HG02763 (cell line): ENCODE data around the gene SUGCT.

Experiments used
- ATAC-seq: cut with Tn5 transposase; IDR thresholded peaks from one replicate; pipeline ENCODE4 v1.9.1; 2021; ENCODE audit warnings: mild to moderate bottlenecking, moderate library complexity; ENCODE audit not compliant: unreplicated experiment

SUGCT gene

GRCh38 chr7:40704172-40704571, 569.4 kb downstream of the SUGCT start:
- ATAC-seq, result no peak

DNA sequence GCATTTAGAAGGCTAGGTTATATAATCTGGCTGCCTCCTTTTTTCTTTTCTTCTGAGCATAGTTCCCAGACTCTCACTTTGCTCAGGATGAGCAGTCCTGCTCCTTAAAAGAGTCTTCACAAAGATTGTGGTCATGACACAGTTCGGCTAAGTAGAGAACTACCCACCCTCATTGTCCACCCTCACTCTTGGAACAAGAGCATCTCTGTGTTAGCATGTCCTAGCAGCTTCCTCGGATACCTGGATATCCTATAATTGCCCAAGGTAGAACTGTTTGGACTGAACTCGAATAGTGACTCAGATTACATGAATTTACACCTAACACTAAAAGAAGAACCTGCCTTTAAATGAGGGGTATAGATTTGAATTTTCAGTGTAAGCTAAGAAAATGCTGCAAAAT, 572.0 kb downstream of the SUGCT start:
- ATAC-seq, result no peak

GRCh38 chr7:40709062-40709964, 574.5 kb downstream of the SUGCT start:
- peak; percentile 83 for ATAC-seq

- no peak for ATAC-seq
Observed at GRCh38 chr7:40711706-40712105, 576.9 kb downstream of the SUGCT start.

DNA sequence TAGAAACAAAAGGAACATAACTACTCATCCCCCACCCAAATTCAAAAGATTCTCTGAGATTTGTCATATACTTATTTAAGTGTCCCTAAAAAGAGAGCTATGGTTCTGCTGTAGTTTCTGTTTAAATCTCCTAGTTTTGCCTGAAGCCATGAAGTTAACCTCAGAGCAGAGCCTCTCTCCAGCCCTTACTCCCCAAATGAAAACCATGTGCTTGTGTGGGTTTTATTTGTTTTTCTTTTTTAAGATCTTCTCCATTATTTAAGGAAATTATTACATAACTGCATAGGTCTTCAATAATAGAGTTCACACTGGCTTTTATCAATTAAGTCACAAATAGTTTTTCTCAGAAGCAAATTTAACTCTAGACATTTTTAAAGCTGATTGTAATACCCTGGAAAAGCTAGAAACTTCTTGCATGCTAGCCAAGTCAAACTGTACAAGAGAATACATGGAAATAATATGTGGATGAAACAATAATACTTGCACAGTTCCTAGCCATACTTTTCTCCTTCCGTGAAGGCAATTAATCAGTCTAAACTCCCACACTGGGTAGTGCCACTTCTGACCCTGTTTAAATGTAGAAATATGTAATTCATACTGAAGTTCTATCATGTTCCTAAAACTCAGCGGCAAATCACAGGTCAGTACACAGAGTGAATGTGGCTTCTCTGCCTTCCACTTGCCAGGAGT, 579.7 kb downstream of the SUGCT start:
- no peak for ATAC-seq

DNA sequence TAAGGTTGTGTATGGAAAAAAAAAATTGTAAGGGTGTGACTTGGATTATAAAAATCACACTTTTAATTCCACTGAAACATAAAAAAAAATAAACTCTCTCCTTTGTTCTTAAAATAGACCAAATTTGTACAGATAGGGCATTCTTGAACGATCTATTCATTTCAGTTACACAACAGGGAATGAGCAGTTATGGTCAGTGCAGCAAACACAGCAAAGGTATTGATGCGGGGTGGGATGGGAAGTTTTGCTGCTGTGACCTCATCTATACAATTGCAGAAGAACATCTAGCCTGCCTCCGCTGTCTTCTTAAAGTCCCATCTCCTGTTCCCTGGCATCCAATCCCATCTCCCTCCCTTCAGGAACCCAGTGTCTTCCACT, 580.2 kb downstream of the SUGCT start:
- no peak for ATAC-seq

GRCh38 chr7:40716052-40716451, 581.2 kb downstream of the SUGCT start:
- no peak for ATAC-seq

GRCh38 chr7:40717242-40717641, 582.4 kb downstream of the SUGCT start:
- ATAC-seq, result peak; percentile 66

- no peak for ATAC-seq
Observed at GRCh38 chr7:40720416-40720815, 585.6 kb downstream of the SUGCT start.

- no peak for ATAC-seq
Observed at GRCh38 chr7:40721342-40721949, 586.6 kb downstream of the SUGCT start.

GRCh38 chr7:40722242-40722641, 587.4 kb downstream of the SUGCT start:
- ATAC-seq, result no peak

GRCh38 chr7:40723829-40724228, 589.0 kb downstream of the SUGCT start:
- ATAC-seq, result no peak

DNA sequence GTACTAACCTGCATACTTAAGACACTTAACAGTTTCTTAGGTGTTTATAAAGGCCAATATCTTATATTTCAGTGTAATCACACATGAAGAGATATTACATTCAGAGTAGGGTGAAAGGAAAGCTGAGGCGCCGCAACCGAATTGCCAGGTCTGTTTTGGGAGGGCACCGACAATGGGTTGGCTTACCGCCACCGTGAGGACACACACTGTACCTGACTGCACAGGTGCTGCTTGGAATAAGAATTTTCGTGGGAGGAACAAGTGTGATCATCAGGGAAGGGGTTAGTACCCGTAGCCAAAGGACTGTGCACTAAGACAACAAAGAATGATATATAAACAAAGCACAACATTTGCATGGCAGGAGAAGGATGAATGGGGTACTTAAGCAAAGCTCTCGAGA, 591.8 kb downstream of the SUGCT start:
- no peak for ATAC-seq

DNA sequence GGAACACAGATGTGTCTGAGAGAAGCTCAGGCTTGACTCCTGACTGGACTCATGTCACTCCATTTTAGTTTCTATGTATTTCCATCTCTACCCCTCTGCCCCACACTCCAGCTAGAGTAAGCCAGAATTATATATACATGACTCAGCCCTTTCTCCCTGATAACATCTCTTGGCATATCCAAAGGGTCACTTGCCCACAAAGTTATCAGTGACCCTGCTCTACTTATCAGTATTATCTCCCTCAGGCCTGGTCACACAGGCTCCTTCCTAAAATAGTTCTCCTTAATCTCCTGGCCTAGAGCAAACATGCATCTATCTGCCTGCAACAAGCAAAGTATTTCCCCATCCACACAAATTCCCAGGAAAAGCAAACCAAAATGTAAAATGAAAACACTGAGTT, 598.3 kb downstream of the SUGCT start:
- no peak for ATAC-seq

DNA sequence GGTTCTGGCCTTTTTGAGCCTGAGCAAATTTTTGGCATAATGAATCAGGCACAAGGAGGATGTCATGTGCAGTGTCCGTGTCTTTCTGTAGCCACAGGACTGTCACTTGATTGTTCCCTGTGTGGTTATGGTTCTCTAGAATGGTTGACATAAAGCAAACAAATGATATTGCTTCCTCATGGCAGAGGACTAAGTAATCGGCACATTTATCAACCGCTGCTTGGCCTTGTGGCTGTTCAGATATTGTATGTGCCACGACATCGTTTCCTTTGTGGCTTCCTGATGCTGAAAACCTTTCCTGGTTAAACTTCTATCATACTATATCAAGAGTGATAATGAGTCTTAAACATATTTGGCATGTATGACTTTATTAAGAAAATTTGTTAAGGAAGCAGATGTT, 598.8 kb downstream of the SUGCT start:
- no peak for ATAC-seq

DNA sequence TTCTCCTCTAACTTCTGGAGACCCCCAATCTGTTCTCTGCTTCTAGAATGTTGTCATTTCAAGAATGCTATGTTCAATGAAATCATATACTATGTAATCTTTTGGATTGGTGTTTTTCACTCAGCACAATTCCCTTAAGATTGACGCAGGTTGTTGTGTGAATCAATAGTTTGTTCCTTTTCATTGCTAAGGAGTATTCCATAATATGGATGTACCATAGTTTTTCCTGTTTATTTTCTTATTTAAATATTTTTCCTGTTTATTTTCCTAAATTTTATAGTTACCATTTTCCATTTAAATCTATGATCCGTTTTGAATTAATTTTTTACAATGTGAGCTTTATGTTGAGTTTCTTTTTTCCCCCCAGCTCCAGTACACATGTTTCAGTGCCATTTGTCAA, 604.5 kb downstream of the SUGCT start:
- ATAC-seq, result no peak

- no peak for ATAC-seq
Observed at GRCh38 chr7:40742270-40742669, 607.5 kb downstream of the SUGCT start.

GRCh38 chr7:40746841-40747556, 612.2 kb downstream of the SUGCT start:
- ATAC-seq, result no peak

DNA sequence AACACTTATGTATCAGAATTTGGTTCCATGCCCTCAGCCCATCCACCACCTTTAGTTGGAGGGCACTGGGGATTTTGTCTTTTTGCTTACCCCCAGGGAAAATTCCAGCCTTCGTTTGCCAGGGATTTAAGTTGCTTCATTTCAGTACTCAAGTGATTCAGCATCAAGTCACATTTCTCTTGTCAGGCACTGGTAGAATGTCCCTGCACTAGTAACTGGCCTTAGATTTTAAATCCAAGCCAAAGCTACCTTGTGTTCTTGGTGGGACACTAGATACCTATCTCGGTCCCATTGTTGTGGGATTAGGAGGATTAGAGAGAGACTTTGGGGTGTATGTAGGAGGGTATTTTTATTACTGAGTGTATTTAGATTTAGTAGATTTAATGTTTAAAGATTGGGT, 613.1 kb downstream of the SUGCT start:
- ATAC-seq, result no peak

DNA sequence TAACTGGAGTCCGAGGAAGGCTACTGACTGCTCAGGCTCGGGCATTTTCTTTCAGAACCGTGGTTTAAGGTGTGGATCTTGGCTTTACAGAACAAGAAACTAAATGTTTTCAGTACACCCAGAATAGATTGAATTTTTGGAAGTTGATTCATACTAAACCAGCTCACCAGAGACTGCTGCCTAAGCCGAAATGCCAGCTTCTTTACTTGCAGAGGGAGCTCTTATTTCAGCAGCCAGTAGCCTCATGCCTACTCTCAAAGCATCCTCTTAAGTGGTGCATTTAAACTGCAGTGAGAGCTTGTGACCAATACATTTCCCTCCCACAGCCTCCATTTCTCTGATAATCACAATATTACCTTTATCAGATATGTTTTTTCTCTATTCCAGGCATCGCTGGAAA, 615.1 kb downstream of the SUGCT start:
- no peak for ATAC-seq

- ATAC-seq, result no peak
Observed at GRCh38 chr7:40753455-40753854, 618.6 kb downstream of the SUGCT start.
